ENCODE measurements around the gene STXBP1. TPM values are rescaled to one million over a fixed set of nuclear protein-coding genes. Genes with fewer than 3 reads are reported as not detected.
"Not testable (repeated sequence)": the region's sequence is repeated elsewhere in the genome, so short reads cannot be mapped to it uniquely, and the experiment has no call there.

STXBP1 gene
- total and polyA plus RNA-seq, 8 donors: 14.3 to 46.4 (median 22.0) TPM

- WGBS, 2 donors: 1% methylated on average over 41 of the region's 41 CpGs
- intact Hi-C loops (cut with DNase I): no loop called here
- Histone ChIP-seq H3K4me1 (peaks cover 0 to 12% (median 0%) of the 10 kb centered on the region in 3 donors), H3K9me3 (no peaks in the 10 kb centered on the region), H3K27me3 (no peaks in the 10 kb centered on the region), H3K36me3 (no peaks in the 10 kb centered on the region), H3K27ac (peak overlapping the region; percentile 34 to 60 (median 44)), H3K4me3 (peak overlapping the region; percentile 20 to 90 (median 62))
- FAIRE-seq (no peak), DNase-seq (peak; percentile 45 to 82 (median 65)), ATAC-seq (peak; percentile 29 to 49 (median 40))
- TF ChIP-seq CTCF (IDR thresholded peaks at IDR 0.05): no peak
Measured at GRCh38 chr9:127612939-127613582, 984 bp downstream of the STXBP1 start.

GRCh38 chr9:127613583-127613954 is 1.5 kb downstream of the STXBP1 start:
- peaks cover 0 to 9% (median 0%) of the 10 kb centered on the region in 3 donors for H3K4me1 ChIP-seq
- no peaks in the 10 kb centered on the region for H3K36me3 ChIP-seq
- DNase-seq (no peak), FAIRE-seq (no peak), ATAC-seq (no peak)
- peak overlapping the region; percentile 20 to 90 (median 62) for H3K4me3 ChIP-seq
- 90 to 92% methylated on average over 5 of the region's 5 CpGs for WGBS, 2 donors
- no peaks in the 10 kb centered on the region for H3K27me3 ChIP-seq
- intact Hi-C loops (cut with DNase I): no loop called here
- no peak for TF ChIP-seq CTCF (IDR thresholded peaks at IDR 0.05)
- H3K27ac ChIP-seq: peak overlapping the region in 3 of 4 donors; percentile 34 to 60 (median 38)
- no peaks in the 10 kb centered on the region for H3K9me3 ChIP-seq

- no peak for TF ChIP-seq CTCF (IDR thresholded peaks at IDR 0.05)
- no peaks in the 10 kb centered on the region for H3K9me3 ChIP-seq
- WGBS, 2 donors: 66 to 70% methylated on average over 3 of the region's 3 CpGs
- FAIRE-seq (no peak), ATAC-seq (no peak), DNase-seq (no peak)
- H3K4me3 ChIP-seq: no peak overlapping the region
- intact Hi-C loops (cut with DNase I): no loop called here
- H3K27me3 ChIP-seq: no peaks in the 10 kb centered on the region
- H3K36me3 ChIP-seq: no peaks in the 10 kb centered on the region
- peaks cover 0 to 6% (median 0%) of the 10 kb centered on the region in 3 donors for H3K4me1 ChIP-seq
- H3K27ac ChIP-seq: no peak overlapping the region
Measured at GRCh38 chr9:127614961-127615360, 2.9 kb downstream of the STXBP1 start.

GRCh38 chr9:127621339-127621970 is 9.4 kb downstream of the STXBP1 start:
- DNase-seq; FAIRE-seq; H3K4me1 ChIP-seq; H3K4me3 ChIP-seq; H3K9me3 ChIP-seq; ATAC-seq; H3K27me3 ChIP-seq; H3K27ac ChIP-seq; H3K36me3 ChIP-seq; intact Hi-C loops (cut with DNase I): not testable (repeated sequence)
- WGBS, 2 donors: 91 to 95% methylated on average over 10 of the region's 10 CpGs

GRCh38 chr9:127626752-127627493 is 14.8 kb downstream of the STXBP1 start:
- DNase-seq (no peak), ATAC-seq (peak in 2 of 4 donors; percentile 13 to 36), FAIRE-seq (no peak)
- Histone ChIP-seq H3K4me1 (peaks cover 0 to 8% (median 3%) of the 10 kb centered on the region in 3 donors), H3K27ac (no peak overlapping the region), H3K4me3 (no peak overlapping the region), H3K36me3 (no peaks in the 10 kb centered on the region), H3K27me3 (no peaks in the 10 kb centered on the region), H3K9me3 (no peaks in the 10 kb centered on the region)
- no peak for TF ChIP-seq CTCF (IDR thresholded peaks at IDR 0.05)
- WGBS, 2 donors: 55 to 64% methylated on average over 8 of the region's 8 CpGs
- intact Hi-C loops (cut with DNase I): no loop called here

All from pancreas (tissue), 10 donors.